HL-60 (cell line): ENCODE measurements around the gene GPD1L.
"Not testable (repeated sequence)": the region's sequence is repeated elsewhere in the genome, so short reads cannot be mapped to it uniquely, and the experiment has no call there.

Experiments used
- DNase-seq, 2 experiments: peaks; one replicate each; pipeline ENCODE4 v3.0.0-alpha.2; 2010 to 2020; ENCODE audit warnings: low read depth in 1 of 2, low spot score in 1 of 2
- H3K27ac ChIP-seq: fragments of 250-450 bp; sonication (Bioruptor Pico); replicated peaks from 2 replicates; pipeline ENCODE4 v1.5.1; 2020; ENCODE audit warnings: mild to moderate bottlenecking, moderate library complexity
- H3K27me3 ChIP-seq: fragments of 250-450 bp; sonication (Bioruptor Pico); 2 replicates; pipeline ENCODE4 v1.5.1; 2021; ENCODE audit warnings: mild to moderate bottlenecking, moderate library complexity; ENCODE audit not compliant: insufficient read depth, poor library complexity, severe bottlenecking
- H3K4me3 ChIP-seq: replicated peaks from 2 replicates; pipeline ENCODE4 v1.5.1; 2011; ENCODE audit warnings: mild to moderate bottlenecking, control low read depth, low read length; ENCODE audit not compliant: insufficient read depth
- CTCF ChIP-seq: IDR thresholded peaks from one replicate; pipeline ENCODE4 v1.5.1; 2011; ENCODE audit warnings: low read length, control low read depth, inconsistent platforms; ENCODE audit not compliant: insufficient read depth
- GABPA ChIP-seq: IDR thresholded peaks from 2 replicates; pipeline ENCODE4 v1.6.1; 2012; ENCODE audit warnings: low read depth
- POLR2AphosphoS5 ChIP-seq: IDR thresholded peaks from 2 replicates; pipeline ENCODE4 v1.6.1; 2012; ENCODE audit warnings: low read depth
- SPI1 ChIP-seq: IDR thresholded peaks from 2 replicates; pipeline ENCODE4 v1.6.1; 2012; ENCODE audit warnings: low read depth, mild to moderate bottlenecking, borderline replicate concordance
- long read RNA-seq: library from polyadenylated mRNA; unstranded; transcript quantifications from one replicate; pipeline ENCODE4 v2.0.0, GENCODE V29; 2020
- TF ChIP-seq, protein P1 (sequence below): IDR thresholded peaks from 2 replicates; pipeline ENCODE4 v1.6.1; 2012; ENCODE audit warnings: low read depth; ENCODE audit not compliant: insufficient replicate concordance

The GPD1L gene
- long read RNA-seq, full-length matches to known transcripts = 208 of 241 reads
- long read RNA-seq, partial matches to known transcripts = 1 of 241 reads
- long read RNA-seq, other reads (novel, unspliced or antisense) = 32 of 241 reads

DNA sequence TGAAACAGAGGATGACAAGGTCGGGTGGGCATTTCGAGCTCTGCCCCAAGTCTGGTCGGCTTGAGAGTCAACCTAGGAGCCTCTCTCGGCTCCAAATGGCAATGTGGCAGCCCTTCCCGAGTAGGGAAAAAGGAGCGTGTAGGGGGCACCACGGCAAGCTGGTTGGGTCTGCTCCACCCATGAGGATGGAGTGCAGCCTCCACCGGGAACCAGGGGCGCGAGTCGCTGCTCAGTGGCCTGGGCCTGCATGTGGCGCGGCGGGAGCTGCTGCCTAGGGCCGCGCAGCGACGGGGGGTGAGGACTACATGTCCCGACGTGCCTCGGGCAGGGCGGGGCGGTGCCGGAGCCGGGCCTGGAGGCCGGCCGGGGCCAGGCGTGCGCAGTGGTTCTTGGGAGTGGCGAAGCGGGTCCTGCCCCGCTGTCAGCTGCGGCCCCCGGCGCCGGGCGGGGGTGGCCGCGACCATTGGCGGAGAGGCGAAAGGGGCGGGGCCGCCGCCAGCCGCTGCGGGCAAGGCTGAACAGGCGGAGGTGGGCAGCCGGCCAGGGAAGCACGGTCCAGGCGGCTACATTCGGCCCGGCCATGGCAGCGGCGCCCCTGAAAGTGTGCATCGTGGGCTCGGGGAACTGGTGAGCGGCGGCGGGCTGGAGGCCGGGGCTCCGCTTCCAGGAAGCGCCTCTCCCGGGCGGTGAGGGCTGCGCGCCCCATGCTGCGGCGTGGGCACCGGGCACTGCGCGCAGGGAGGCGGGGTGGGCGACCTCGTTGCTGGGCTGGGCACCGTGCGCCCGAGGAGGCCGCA, at the start of gene GPD1L:
Gene GPD1L, plus strand, starts transcription at position 489 of the 797 bp plus-strand sequence. Its CDS starts 92 bp downstream, at position 581.
- Histone ChIP-seq H3K4me3 (peak within 1 kb of the TSS; percentile 92), H3K27me3 (no peaks in the 10 kb centered on the region), H3K27ac (peak within 1 kb of the TSS; percentile 53)
- TF ChIP-seq, protein P1, sequence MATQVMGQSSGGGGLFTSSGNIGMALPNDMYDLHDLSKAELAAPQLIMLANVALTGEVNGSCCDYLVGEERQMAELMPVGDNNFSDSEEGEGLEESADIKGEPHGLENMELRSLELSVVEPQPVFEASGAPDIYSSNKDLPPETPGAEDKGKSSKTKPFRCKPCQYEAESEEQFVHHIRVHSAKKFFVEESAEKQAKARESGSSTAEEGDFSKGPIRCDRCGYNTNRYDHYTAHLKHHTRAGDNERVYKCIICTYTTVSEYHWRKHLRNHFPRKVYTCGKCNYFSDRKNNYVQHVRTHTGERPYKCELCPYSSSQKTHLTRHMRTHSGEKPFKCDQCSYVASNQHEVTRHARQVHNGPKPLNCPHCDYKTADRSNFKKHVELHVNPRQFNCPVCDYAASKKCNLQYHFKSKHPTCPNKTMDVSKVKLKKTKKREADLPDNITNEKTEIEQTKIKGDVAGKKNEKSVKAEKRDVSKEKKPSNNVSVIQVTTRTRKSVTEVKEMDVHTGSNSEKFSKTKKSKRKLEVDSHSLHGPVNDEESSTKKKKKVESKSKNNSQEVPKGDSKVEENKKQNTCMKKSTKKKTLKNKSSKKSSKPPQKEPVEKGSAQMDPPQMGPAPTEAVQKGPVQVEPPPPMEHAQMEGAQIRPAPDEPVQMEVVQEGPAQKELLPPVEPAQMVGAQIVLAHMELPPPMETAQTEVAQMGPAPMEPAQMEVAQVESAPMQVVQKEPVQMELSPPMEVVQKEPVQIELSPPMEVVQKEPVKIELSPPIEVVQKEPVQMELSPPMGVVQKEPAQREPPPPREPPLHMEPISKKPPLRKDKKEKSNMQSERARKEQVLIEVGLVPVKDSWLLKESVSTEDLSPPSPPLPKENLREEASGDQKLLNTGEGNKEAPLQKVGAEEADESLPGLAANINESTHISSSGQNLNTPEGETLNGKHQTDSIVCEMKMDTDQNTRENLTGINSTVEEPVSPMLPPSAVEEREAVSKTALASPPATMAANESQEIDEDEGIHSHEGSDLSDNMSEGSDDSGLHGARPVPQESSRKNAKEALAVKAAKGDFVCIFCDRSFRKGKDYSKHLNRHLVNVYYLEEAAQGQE = no peak
- TF ChIP-seq POLR2AphosphoS5 (peak; percentile 15; the same call in 1 of the 2 replicates), GABPA (no peak)
- peak; percentile 77 to 95 for DNase-seq

GRCh38 chr3:32058465-32058864, 48.0 kb upstream of the GPD1L start:
- not testable (repeated sequence) for H3K27ac ChIP-seq, DNase-seq, H3K4me3 ChIP-seq, H3K27me3 ChIP-seq

DNA sequence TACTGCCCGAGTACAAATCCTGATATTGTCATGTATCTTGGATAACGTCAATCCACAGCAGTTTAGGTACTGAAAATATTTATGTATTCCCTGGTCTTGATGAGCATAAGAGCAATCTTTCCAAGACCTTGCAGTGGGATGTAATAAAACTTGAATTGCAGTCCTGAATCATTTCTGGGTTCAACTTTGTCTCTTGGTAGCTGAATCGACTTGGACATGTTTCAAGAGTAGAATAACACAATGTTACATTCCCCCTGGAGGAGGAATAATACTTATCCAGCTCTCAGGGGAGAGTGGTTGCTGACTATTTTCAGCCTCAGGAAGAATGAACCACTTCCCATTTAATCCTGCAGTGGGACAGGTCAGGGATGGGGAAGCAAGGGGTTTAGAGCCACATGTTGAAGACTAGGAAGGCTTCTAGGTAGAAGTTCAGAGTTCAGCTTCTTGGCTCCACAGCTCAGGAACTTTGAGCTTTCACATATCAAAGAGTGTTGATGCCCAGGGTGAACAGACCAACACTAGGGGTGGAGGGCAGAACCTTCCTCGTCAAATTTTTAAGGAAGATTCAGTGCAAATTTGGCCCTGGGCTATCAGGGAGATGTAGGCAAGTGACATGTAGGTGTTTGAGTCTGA, 43.4 kb upstream of the GPD1L start:
- TF ChIP-seq POLR2AphosphoS5 (no peak), GABPA (no peak), SPI1 (no peak), CTCF (no peak)
- TF ChIP-seq, protein P1 = no peak
- no peak for DNase-seq
- Histone ChIP-seq H3K27ac (no peak overlapping the region), H3K4me3 (no peak overlapping the region), H3K27me3 (no peaks in the 10 kb centered on the region)

DNA sequence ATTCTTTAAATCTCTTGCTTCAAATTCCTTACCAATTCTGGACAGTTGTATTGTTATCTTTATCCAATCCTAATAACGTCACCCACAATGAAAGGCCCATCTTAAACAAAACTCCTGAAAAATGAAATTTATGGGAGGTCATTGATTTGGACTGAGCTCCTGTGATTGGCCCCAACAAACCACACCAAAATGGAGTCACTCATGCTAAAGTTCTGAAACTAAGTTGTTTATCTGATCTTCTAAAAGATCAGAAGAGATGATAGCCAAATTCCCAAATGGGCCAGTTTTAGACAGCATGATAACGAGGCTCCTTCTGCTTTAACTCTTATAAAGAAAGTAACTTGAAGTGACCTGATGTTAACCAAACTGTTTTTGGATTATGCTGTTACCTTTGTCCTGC, 39.7 kb upstream of the GPD1L start:
- no peak for TF ChIP-seq SPI1
- TF ChIP-seq, protein P1 = no peak
- no peak for TF ChIP-seq CTCF
- Histone ChIP-seq H3K27ac (no peak overlapping the region), H3K27me3 (no peaks in the 10 kb centered on the region), H3K4me3 (no peak overlapping the region)
- no peak for DNase-seq

DNA sequence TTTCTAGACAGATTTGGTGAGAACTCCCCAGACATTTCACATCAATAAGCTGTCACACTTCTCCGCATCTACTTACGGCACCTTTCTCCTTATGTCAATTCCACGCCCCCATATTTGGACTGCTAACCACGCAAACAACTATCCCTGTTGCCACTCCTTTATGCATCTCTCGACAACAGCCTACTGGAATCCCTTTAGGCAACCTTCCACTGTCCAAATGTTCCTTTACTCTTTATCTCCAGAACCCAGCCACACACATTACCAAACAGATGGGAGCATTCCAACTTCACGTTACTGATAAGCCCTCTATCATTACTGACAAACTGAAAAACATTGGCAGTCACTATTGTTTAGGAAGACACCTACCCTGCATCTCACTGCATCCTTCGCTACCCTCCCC, 32.2 kb upstream of the GPD1L start:
- not testable (repeated sequence) for H3K4me3 ChIP-seq, H3K27ac ChIP-seq, H3K27me3 ChIP-seq, DNase-seq
